Loucy (cell line): ENCODE data around the gene IFT122.

ENCODE experiments used
- H2AFZ ChIP-seq: fragments of 200-600 bp; sonication (generic); 2 replicates; pipeline ENCODE4 v1.6.0; 2016; ENCODE audit warnings: antibody characterized with exemption, mild to moderate bottlenecking, low read length, moderate library complexity
- H3F3A ChIP-seq: fragments of 200-600 bp; 2 replicates; pipeline ENCODE4 v1.6.0; 2016; ENCODE audit warnings: antibody characterized with exemption, low read depth, mild to moderate bottlenecking
- H3K27me3 ChIP-seq: fragments of 200-600 bp; sonication (generic); 2 replicates; pipeline ENCODE4 v1.6.1; 2014; ENCODE audit warnings: low read length, mild to moderate bottlenecking; ENCODE audit not compliant: insufficient read depth, poor library complexity, severe bottlenecking
- H3K36me3 ChIP-seq: fragments of 200-600 bp; sonication (generic); 2 replicates; pipeline ENCODE4 v1.6.1; 2016; ENCODE audit warnings: low read length; ENCODE audit not compliant: insufficient read depth
- H3K4me1 ChIP-seq: fragments of 200-600 bp; sonication (generic); 2 replicates; pipeline ENCODE4 v1.5.1; 2014; ENCODE audit warnings: low read length, mild to moderate bottlenecking; ENCODE audit not compliant: insufficient read depth, poor library complexity, severe bottlenecking
- H3K4me2 ChIP-seq: fragments of 200-600 bp; sonication (generic); 2 replicates; pipeline ENCODE4 v1.6.0; 2014; ENCODE audit warnings: antibody characterized with exemption, low read length, low read depth, mild to moderate bottlenecking; ENCODE audit not compliant: poor library complexity, severe bottlenecking
- H3K4me3 ChIP-seq: fragments of 200-600 bp; sonication (generic); 2 replicates; pipeline ENCODE4 v1.5.1; 2014; ENCODE audit warnings: low read length, mild to moderate bottlenecking, mixed read lengths; ENCODE audit not compliant: poor library complexity, severe bottlenecking
- H3K79me2 ChIP-seq: fragments of 200-600 bp; sonication (generic); 2 replicates; pipeline ENCODE4 v1.6.1; 2014; ENCODE audit warnings: low read length; ENCODE audit not compliant: insufficient read depth
- H3K9ac ChIP-seq: fragments of 200-600 bp; sonication (generic); 2 replicates; pipeline ENCODE4 v1.6.0; 2014; ENCODE audit warnings: mild to moderate bottlenecking, low read depth, low read length, moderate library complexity; ENCODE audit not compliant: poor library complexity, severe bottlenecking
- H3K9me2 ChIP-seq: fragments of 200-600 bp; sonication (generic); replicated peaks from 2 replicates; pipeline ENCODE4 v1.6.1; 2016; ENCODE audit warnings: low read depth, low read length, mixed read lengths
- H3K9me3 ChIP-seq: fragments of 200-600 bp; sonication (generic); 2 replicates; pipeline ENCODE4 v1.6.1; 2014; ENCODE audit warnings: mild to moderate bottlenecking, antibody characterized with exemption, low read length, low read depth; ENCODE audit not compliant: insufficient read depth
- H4K20me1 ChIP-seq: fragments of 200-600 bp; sonication (generic); 2 replicates; pipeline ENCODE4 v1.6.0; 2014; ENCODE audit warnings: antibody characterized with exemption, low read length, mild to moderate bottlenecking; ENCODE audit not compliant: insufficient read depth, poor library complexity, severe bottlenecking
- EZH2phosphoT487 ChIP-seq: fragments of 200-600 bp; IDR thresholded peaks from 2 replicates; pipeline ENCODE4 v1.6.1; 2018; ENCODE audit warnings: antibody characterized with exemption, mild to moderate bottlenecking, moderate library complexity, borderline replicate concordance
- TF ChIP-seq, protein P1 (sequence below): fragments of 200-600 bp; sonication (generic); conservative IDR thresholded peaks from 2 replicates; pipeline ENCODE4 v1.5.1; 2014; ENCODE audit warnings: mild to moderate bottlenecking, antibody characterized with exemption, low read length

IFT122 gene

DNA sequence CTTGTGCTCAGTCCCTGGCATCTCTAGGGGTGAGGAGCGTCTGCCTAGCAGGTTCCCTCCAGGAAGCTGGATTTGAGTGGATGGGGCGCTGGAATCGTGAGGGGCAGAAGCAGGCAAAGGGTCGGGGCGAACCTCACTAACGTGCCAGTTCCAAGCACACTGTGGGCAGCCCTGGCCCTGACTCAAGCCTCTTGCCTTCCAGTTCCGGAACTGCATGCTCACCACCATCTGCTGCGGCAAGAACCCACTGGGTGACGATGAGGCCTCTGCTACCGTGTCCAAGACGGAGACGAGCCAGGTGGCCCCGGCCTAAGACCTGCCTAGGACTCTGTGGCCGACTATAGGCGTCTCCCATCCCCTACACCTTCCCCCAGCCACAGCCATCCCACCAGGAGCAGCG, 93.4 kb downstream of the IFT122 start:
- no peaks in the 10 kb centered on the region for H3K27me3 ChIP-seq
- H3K4me1 ChIP-seq = no peaks in the 10 kb centered on the region
- no peak overlapping the region for H3K4me3 ChIP-seq
- H3F3A ChIP-seq = no peaks in the 10 kb centered on the region
- TF ChIP-seq, protein P1, sequence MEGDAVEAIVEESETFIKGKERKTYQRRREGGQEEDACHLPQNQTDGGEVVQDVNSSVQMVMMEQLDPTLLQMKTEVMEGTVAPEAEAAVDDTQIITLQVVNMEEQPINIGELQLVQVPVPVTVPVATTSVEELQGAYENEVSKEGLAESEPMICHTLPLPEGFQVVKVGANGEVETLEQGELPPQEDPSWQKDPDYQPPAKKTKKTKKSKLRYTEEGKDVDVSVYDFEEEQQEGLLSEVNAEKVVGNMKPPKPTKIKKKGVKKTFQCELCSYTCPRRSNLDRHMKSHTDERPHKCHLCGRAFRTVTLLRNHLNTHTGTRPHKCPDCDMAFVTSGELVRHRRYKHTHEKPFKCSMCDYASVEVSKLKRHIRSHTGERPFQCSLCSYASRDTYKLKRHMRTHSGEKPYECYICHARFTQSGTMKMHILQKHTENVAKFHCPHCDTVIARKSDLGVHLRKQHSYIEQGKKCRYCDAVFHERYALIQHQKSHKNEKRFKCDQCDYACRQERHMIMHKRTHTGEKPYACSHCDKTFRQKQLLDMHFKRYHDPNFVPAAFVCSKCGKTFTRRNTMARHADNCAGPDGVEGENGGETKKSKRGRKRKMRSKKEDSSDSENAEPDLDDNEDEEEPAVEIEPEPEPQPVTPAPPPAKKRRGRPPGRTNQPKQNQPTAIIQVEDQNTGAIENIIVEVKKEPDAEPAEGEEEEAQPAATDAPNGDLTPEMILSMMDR = no peak
- TF ChIP-seq EZH2phosphoT487 = no peak
- no peak overlapping the region for H3K9ac ChIP-seq
- H2AFZ ChIP-seq = no peak overlapping the region
- no peaks in the 10 kb centered on the region for H3K9me3 ChIP-seq
- H3K79me2 ChIP-seq = no peaks in the 10 kb centered on the region
- H4K20me1 ChIP-seq = no peaks in the 10 kb centered on the region
- no peaks in the 10 kb centered on the region for H3K36me3 ChIP-seq
- no peaks in the 10 kb centered on the region for H3K9me2 ChIP-seq
- no peak overlapping the region for H3K4me2 ChIP-seq

DNA sequence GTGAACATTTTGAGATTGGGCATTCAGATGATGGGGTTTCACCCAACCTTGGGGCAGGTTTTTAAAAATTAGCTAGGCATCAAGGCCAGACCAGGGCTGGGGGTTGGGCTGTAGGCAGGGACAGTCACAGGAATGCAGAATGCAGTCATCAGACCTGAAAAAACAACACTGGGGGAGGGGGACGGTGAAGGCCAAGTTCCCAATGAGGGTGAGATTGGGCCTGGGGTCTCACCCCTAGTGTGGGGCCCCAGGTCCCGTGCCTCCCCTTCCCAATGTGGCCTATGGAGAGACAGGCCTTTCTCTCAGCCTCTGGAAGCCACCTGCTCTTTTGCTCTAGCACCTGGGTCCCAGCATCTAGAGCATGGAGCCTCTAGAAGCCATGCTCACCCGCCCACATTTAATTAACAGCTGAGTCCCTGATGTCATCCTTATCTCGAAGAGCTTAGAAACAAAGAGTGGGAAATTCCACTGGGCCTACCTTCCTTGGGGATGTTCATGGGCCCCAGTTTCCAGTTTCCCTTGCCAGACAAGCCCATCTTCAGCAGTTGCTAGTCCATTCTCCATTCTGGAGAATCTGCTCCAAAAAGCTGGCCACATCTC, 94.5 kb downstream of the IFT122 start:
- Histone ChIP-seq H3K36me3 (no peaks in the 10 kb centered on the region), H3F3A (no peaks in the 10 kb centered on the region), H3K79me2 (no peaks in the 10 kb centered on the region), H3K9me2 (no peaks in the 10 kb centered on the region), H2AFZ (no peak overlapping the region), H3K4me1 (no peaks in the 10 kb centered on the region), H3K4me3 (no peak overlapping the region), H3K9ac (no peak overlapping the region), H4K20me1 (no peaks in the 10 kb centered on the region), H3K9me3 (no peaks in the 10 kb centered on the region), H3K27me3 (no peaks in the 10 kb centered on the region), H3K4me2 (no peak overlapping the region)
- TF ChIP-seq EZH2phosphoT487 = no peak
- TF ChIP-seq, protein P1 = no peak

DNA sequence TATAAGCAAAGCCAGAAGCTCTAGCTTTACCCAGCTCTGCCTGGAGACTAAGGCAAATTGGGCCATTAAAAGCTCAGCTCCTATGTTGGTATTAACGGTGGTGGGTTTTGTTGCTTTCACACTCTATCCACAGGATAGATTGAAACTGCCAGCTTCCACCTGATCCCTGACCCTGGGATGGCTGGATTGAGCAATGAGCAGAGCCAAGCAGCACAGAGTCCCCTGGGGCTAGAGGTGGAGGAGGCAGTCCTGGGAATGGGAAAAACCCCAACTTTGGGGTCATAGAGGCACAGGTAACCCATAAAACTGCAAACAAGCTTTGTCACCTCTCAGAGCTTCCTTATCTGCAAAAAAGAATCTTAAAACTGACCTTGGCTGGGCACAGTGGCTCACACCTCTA, 95.1 kb downstream of the IFT122 start:
- Histone ChIP-seq H3K36me3 (no peaks in the 10 kb centered on the region), H3F3A (no peaks in the 10 kb centered on the region), H4K20me1 (no peaks in the 10 kb centered on the region), H2AFZ (no peak overlapping the region), H3K4me1 (no peaks in the 10 kb centered on the region), H3K79me2 (no peaks in the 10 kb centered on the region), H3K4me2 (no peak overlapping the region), H3K27me3 (no peaks in the 10 kb centered on the region), H3K9ac (no peak overlapping the region), H3K9me3 (no peaks in the 10 kb centered on the region), H3K4me3 (no peak overlapping the region), H3K9me2 (no peaks in the 10 kb centered on the region)
- TF ChIP-seq EZH2phosphoT487 = no peak
- TF ChIP-seq, protein P1 = no peak
